Esophagus squamous epithelium (tissue), 4 donors: ENCODE results near the gene GNG12.

Source experiments
- CTCF ChIP-seq, 6 experiments: fragments of 450-650 bp in 4 of 6; fragments of 200-600 bp in 2 of 6; sonication (generic) in 2 of 6; IDR thresholded peaks; one replicate each; pipeline ENCODE4 v1.5.1; 2016 to 2019; ENCODE audit warnings: antibody characterized with exemption in 6 of 6, mild to moderate bottlenecking in 4 of 6, moderate library complexity in 4 of 6
- POLR2A ChIP-seq, 4 donors: fragments of 450-650 bp; IDR thresholded peaks; one replicate each; pipeline ENCODE4 v1.6.1; 2017; ENCODE audit warnings: antibody characterized with exemption in 4 of 4, mild to moderate bottlenecking in 4 of 4, moderate library complexity in 3 of 4

GRCh38 chr1:67696708-67697107 is 136.6 kb downstream of the GNG12 start:
- TF ChIP-seq CTCF (IDR thresholded peaks at IDR 0.05) (no peak), POLR2A (IDR thresholded peaks at IDR 0.05) (no peak)
